GDM1 (cell line): ENCODE results near the gene LTBP2.

Experiments
- DNase-seq: peaks from one replicate; lab custom pipeline; 2025; lab: John Stamatoyannopoulos, UW

LTBP2 gene

GRCh38 chr14:74507085-74507484 is 105.0 kb downstream of the LTBP2 start:
- DNase-seq = no peak

DNA sequence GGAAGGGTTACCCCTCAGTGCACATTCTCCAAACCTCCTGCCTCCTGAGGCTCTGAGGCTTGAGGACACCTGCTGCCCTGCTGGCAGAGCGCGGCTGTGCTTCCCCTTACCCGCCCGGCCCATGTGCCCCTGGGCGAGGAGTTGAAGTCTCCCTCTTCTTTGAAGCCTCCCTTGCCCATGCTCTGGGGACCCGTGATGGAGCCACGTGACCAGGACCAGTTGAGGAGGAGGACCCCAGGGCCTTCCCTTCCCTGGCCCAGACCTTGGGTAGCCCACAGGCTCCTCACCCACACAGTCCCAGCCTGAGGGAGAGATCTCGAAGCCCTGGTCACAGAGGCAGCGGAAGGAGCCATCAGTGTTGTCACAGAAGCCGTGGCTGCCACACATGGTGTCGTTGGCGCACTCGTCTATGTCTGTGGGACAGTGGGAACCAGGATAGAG is 105.6 kb downstream of the LTBP2 start:
- no peak for DNase-seq

- DNase-seq = no peak
Measured at GRCh38 chr14:74505831-74506230, 106.2 kb downstream of the LTBP2 start.

DNA sequence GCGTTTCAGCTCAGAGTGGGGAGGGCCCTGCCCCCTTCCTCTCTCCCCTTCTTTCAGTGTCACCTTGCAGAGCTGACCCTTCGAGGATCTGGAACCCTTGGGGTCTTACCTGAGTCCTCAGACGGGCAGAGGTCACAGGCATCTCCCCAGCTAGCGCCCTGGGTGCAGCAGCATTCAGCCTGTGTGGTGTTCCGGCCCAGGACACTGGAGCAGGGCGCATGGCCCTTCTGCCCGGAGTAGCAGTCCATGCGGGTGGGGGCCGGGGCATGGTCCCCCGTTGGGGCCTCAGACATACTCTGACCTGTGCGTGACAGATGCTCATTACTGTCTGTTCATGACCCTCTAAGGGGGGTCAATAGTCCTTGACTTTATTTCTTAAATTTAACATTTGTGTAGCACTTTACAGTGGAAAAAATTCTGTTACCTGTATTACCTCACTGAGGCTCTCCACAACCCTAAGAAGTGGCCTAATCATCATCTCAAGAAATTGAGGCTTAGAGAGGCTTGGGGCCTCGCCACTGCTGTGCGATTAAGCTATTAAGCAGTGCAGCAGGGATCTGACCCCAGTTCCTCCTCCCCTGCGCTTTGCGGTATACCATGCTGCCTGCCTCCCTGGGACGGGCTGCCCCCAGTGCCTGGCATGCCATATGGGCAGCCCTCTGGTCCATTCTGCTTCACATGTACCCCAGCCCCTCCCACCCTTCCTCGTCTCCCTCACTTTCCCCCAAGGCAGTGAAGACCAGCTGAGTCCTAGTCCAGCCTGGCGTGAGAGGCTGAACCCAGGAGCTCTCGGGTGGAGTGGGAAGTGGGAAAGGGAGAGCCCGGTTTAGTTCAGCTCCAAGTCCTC is 106.9 kb downstream of the LTBP2 start:
- DNase-seq = no peak

- DNase-seq = no peak
Measured at GRCh38 chr14:74504412-74504811, 107.6 kb downstream of the LTBP2 start.

DNA sequence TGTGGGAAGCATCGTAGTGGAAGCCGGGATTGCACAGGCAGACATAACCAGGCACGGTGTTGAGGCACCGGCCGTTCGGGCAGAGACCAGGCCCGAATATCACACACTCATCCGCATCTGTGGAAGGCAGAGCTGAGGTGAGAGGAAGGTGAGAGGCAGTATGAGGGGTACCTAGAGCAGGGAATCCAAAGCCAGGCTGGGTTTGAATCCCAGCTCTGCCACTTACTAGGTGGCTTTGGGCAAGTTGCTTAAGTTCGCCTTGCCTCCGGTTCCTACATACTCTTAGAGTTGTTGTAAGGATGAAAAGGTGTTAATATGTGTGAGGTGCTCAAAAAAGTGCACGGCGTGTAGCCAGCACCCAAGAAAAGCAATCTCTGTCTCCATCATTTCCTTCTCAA is 108.1 kb downstream of the LTBP2 start:
- no peak for DNase-seq

GRCh38 chr14:74503291-74503937 is 108.6 kb downstream of the LTBP2 start:
- DNase-seq = no peak

DNA sequence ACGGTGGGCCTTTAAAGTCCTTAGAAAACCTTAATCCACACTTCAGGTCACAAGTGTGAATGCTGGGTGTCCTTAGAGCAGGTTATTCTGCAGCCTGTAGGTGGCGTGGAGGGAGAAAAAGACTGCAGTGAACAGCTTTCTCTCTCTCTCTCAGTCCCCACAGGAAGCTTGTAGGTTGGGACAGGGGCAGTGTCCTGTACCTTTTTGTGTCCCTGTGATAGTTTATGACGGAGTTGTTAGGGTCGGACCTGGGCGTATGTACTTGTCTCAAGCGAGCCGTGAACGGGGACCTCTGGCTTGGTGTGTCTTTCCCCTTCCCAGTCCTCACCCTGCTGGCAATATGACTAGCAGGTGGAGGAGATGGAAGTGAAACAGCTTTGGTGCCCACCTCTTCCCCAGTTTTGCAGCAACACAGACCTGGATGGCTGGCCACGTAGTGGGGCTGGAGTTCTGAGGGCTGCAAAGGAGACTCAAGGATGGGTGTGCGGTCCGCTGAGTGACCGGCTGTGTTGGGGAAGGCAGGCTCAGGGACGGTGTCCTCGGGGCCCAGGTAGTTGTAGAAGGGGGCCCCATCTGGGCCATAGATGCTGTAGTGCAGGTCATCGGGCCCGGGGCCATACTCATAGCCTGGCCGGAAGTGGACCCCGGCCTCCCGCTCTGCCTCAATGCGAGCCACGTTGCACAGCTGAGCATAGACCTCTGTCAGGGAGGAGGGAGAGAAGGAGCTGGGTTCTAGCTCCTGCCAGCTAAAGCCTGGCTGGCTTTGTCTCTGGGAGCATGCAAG is 109.6 kb downstream of the LTBP2 start:
- DNase-seq = no peak

DNA sequence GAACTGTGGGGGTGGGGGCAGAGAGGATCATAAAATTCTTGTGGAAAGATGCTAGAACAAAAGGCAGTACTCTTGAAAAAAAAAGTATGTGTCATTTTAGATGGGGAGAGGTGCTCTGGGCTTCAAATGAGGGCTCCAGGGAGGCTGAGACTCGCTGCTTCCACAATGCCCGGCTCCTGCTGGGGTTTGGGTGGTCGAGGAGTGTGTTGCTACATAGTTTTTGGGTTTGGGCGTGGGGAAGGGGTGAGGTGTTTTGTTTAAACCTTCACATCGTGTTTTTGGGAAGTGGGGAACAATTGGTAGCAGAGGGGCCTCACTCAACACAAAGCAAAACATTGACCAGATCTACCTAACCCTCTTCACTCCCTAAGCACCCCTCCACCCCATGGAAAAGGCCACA is 110.3 kb downstream of the LTBP2 start:
- DNase-seq = no peak

DNA sequence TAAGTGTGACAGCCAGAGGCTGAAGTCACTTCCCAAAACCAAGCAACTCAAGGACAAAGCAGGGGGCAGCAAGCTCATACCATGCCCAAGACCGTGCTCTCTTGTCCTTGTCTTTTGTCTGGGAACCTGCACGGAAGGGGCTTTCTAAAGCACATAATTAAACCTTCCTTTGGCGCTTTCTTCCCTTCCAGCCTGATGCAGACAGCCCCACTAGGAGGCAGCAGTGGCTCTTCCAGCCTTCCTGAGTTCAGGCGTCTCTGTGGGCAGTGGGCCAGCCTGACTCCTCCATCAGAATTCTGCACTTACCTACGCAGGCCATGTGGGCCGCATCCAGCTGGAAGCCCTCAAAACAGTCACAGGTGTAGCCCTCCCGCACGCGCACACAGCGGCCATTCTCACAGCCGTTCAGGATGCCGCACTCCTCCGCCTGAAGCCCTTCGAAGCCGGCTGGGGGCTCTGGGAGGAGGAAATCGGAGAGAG is 110.9 kb downstream of the LTBP2 start:
- no peak for DNase-seq

DNA sequence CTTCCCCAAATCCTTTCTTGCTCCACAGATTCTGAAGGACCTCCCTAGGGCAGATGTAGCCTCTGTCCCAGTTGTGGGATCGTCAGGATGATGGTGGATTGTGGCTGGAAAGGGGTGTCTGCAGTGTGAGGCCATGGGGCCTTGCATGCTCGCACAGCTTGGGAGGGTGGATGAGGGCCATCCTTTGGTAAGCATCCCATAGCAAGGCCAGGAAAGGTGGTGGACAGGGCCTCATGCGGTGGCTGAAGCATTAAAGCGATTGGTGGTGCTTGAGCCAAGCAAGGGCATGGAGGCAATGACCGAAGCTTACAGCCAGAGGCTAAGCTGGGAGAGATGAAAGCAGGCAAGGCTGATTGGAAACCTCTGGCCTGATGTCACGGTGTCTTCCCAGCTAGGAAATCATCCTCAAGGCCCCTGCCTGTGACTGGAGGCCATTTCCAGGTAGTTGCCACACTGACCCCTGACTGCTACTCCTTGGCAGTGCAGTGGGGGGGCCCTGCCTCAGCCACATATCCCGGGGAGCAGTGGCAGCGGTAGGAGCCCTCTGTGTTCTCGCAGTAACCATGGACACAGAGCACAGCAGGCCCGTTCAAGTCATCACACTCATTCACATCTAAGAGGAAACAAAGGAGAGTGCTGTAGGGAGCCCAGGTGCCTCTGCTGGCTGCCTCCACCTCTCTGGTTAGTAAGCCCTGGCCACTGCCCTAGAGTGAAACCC is 111.5 kb downstream of the LTBP2 start:
- no peak for DNase-seq

GRCh38 chr14:74495356-74495755 is 116.7 kb downstream of the LTBP2 start:
- DNase-seq = no peak

DNA sequence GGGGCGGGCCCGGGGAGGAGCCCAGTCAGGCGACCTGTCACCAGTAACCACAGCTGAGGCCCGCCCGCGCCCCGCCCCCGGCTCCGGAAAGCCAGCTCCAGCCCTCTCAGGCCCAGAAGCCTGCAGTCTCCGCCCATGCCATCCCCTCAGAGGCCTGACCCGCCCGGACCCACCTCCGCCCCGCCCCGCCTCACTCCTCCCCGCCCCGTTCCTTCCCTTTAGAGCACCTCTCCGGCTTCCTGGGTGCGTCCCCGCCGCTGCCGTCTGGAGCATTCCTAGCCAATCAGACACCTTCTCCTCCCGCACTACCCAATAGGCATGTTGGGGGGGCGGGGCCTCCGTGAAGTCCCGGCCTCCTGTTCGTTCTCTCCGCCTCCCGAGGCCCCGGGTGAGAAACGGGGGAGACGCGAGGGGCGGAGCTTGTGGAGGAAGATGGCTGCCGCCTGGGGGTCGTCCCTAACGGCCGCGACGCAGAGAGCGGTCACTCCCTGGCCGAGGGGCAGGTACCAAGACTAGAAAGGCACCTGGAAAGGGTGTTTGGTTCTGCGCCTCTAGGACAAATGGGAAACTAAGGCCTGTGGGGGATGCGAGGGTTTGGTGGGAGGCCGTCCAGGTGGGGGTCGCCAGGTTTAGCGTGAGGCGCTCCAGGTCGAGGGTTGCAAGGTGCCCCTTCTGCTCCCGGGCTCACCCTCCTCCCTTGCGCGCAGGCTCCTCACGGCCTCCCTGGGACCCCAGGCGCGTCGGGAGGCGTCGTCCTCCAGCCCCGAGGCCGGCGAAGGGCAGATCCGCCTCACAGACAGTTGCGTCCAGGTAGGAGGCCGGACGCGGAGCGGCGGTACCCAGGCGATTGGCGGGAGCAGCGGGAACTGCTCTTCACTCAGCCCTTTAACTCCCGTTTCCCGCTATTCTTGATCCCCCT is 118.4 kb downstream of the LTBP2 start, which contains the start of gene ISCA2:
Gene ISCA2, plus strand, starts transcription at position 423 of the 919 bp plus-strand sequence. Its CDS starts 10 bp downstream, at position 433.
- DNase-seq = peak; percentile 98

- no peak for DNase-seq
Measured at GRCh38 chr14:74492776-74493342, 119.2 kb downstream of the LTBP2 start, which contains the start of gene NPC2. TSS of gene NPC2 (minus strand) at chr14:74493305. CDS start at chr14:74493274, 31 bp downstream.

GRCh38 chr14:74491956-74492775 is 119.9 kb downstream of the LTBP2 start:
- no peak for DNase-seq

DNA sequence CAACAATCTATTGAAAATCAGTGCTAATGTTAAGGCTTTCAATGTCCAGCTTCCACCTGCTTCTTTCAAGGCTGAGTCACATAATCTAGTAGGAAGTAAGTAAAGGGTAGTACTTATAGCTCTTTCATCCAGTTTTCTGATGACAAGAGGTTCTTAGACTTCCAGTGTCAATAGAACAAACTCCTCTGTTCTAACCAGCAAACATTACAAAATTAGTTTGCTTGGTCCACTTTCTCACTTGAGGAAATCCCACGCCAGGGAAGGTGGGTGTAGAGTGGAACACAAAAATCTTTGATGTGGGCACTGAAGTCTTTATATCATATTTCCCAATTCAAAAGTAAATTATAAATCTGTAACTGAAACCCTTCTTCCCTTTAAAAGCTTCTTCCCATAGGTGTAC is 121.6 kb downstream of the LTBP2 start:
- DNase-seq = no peak

DNA sequence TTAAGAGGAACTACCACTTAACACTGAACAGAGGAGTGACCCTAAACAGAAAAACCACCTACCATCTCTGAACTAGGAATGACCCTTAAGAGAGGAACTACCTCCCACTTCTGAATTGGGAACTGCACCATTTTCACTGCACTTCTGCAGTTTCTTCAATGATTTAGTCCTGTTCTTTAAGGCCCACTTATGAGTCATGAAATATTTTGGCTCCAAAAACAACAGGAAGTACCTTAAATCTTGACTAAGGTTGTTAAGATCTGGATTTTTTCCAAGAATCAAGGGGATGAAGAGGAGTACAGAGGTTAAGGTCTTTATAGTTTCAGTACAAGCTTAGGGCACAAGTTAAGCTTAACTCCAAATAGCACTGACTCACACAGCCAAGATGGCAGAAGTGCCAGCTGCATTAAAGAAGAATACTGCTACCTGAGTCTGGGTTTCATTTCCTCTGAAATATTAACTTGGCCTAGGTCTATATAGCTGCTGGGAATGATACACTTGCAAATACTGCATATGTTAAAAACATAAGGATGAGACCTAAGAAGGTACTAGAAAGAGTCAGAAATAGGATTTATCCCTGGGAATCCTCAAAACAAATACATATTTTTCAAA is 123.1 kb downstream of the LTBP2 start:
- DNase-seq = peak; percentile 16

DNA sequence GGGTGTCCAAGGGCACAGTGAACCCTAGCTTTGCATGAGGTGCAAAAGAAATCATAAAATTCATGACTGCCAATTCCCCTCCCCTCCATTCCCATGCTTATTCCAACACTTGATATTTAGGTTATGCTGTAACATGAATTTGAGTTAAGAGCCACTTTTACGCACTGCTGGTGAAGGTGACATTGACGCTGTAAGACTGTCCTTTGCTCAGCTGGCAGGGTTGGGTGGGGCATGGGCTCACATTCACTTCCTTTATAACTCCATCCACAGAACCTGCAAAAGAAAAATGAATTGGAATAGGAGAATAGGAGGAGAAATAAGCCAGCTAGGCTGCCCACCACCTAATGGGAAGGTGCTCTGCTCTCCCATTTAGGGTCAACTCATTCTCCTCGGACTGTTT is 125.9 kb downstream of the LTBP2 start:
- no peak for DNase-seq

GRCh38 chr14:74483321-74483720 is 128.7 kb downstream of the LTBP2 start:
- no peak for DNase-seq
